Ammon's horn (tissue), 1 donor: Measurements from ENCODE around the gene COL11A1.

ENCODE experiments used
- DNase-seq: peaks from one replicate; pipeline ENCODE4 v3.0.0-alpha.2; 2016; ENCODE audit warnings: low spot score

COL11A1 gene

GRCh38 chr1:102899935-102900334 lies 208.4 kb downstream of the COL11A1 start:
- DNase-seq: no peak

GRCh38 chr1:102897557-102897956 lies 210.8 kb downstream of the COL11A1 start:
- DNase-seq: no peak

GRCh38 chr1:102896771-102897170 lies 211.6 kb downstream of the COL11A1 start:
- DNase-seq: no peak

- DNase-seq: no peak
Measured at GRCh38 chr1:102896286-102896685, 212.0 kb downstream of the COL11A1 start.

GRCh38 chr1:102891868-102892625 lies 216.3 kb downstream of the COL11A1 start:
- DNase-seq: no peak

- no peak for DNase-seq
Measured at GRCh38 chr1:102886638-102887037, 221.7 kb downstream of the COL11A1 start.

GRCh38 chr1:102884238-102884637 lies 224.1 kb downstream of the COL11A1 start:
- DNase-seq: no peak

GRCh38 chr1:102879439-102879993 lies 228.8 kb downstream of the COL11A1 start:
- no peak for DNase-seq

GRCh38 chr1:102875756-102876155 lies 232.6 kb downstream of the COL11A1 start:
- no peak for DNase-seq

GRCh38 chr1:102872526-102872925 lies 235.8 kb downstream of the COL11A1 start:
- no peak for DNase-seq

- no peak for DNase-seq
Measured at GRCh38 chr1:102872097-102872496, 236.2 kb downstream of the COL11A1 start.

GRCh38 chr1:102863704-102864103 lies 244.6 kb downstream of the COL11A1 start:
- no peak for DNase-seq

GRCh38 chr1:102861247-102861646 lies 247.1 kb downstream of the COL11A1 start:
- DNase-seq: no peak

- DNase-seq: no peak
Measured at GRCh38 chr1:102858695-102859094, 249.6 kb downstream of the COL11A1 start.

- no peak for DNase-seq
Measured at GRCh38 chr1:102857251-102857650, 251.1 kb downstream of the COL11A1 start.

GRCh38 chr1:102853701-102854187 lies 254.6 kb downstream of the COL11A1 start:
- DNase-seq: no peak

GRCh38 chr1:102853136-102853535 lies 255.2 kb downstream of the COL11A1 start:
- no peak for DNase-seq

GRCh38 chr1:102852613-102853012 lies 255.7 kb downstream of the COL11A1 start:
- no peak for DNase-seq

- no peak for DNase-seq
Measured at GRCh38 chr1:102851616-102852015, 256.7 kb downstream of the COL11A1 start.

GRCh38 chr1:102842606-102843005 lies 265.7 kb downstream of the COL11A1 start:
- no peak for DNase-seq

- no peak for DNase-seq
Measured at GRCh38 chr1:102840741-102841140, 267.6 kb downstream of the COL11A1 start.

- DNase-seq: no peak
Measured at GRCh38 chr1:102838016-102838415, 270.3 kb downstream of the COL11A1 start.

- DNase-seq: no peak
Measured at GRCh38 chr1:102837551-102837950, 270.8 kb downstream of the COL11A1 start.

GRCh38 chr1:102836991-102837390 lies 271.3 kb downstream of the COL11A1 start:
- DNase-seq: no peak
